Measurements from ENCODE around the gene ANKRD2. TPM values are rescaled to one million over a fixed set of nuclear protein-coding genes. Genes with fewer than 3 reads are reported as not detected.
"Not testable (repeated sequence)": the region's sequence is repeated elsewhere in the genome, so short reads cannot be mapped to it uniquely, and the experiment has no call there.

The ANKRD2 gene
- total and polyA plus RNA-seq, 10 of the 15 experiments (the other 5 are each of a cell fraction or from before 2014, with no cell fraction given), result 0.18 to 0.23 TPM; not detected in 8

DNA sequence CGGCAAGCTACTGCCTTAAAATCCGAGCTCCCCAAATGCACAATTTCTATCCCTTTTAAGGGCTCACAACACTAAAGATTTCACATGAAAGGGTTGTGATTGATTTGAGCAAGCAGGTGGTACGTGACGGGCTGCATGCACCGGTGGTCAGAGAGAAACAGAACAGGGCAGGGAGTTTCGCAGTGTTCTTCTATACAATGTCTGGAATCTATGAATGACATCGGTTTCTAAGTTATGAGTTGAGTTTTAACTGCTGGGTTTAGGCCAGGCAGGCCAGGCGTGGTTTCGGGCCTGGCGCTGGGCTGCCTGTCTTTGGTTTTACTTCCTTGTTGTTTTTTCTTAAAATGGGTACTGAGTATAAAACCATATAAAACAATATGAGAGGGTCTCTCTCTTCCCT lies 17.0 kb upstream of the ANKRD2 start:
- POLR2A ChIA-PET; H4K20me1 ChIP-seq (ENCODE audit: control insufficient read depth, insufficient read depth); H3K36me3 ChIP-seq (ENCODE audit: control insufficient read depth in 2 of 2, insufficient read depth in 2 of 2, low read length in 1 of 2); H3K4me3 ChIP-seq; in situ Hi-C loops (cut with MboI); H3K27me3 ChIP-seq (replicated peaks in 1 of 2; ENCODE audit: control insufficient read depth in 2 of 2, insufficient read depth in 2 of 2, low read length in 1 of 2); H3K9ac ChIP-seq (ENCODE audit: control insufficient read depth, insufficient read depth, low read length); H3K9me3 ChIP-seq (replicated peaks; ENCODE audit: control insufficient read depth, insufficient read depth, low read length); FAIRE-seq; BruUV-seq (replicated peaks); H3K4me2 ChIP-seq (ENCODE audit: control insufficient read depth, insufficient read depth); H3K79me2 ChIP-seq (ENCODE audit: control insufficient read depth, insufficient read depth, low read length); H2AFZ ChIP-seq (ENCODE audit: control insufficient read depth, low read depth, low read length): not testable (repeated sequence)
- H3K27ac ChIP-seq (ENCODE audit: control insufficient read depth, insufficient read depth), result peak overlapping the region; percentile 60; the same call in 1 of the 2 replicates
- ChIA-PET SMC1A (ENCODE audit: uncharacterized antibody, unreplicated experiment) (interaction anchor here (1.9 kb wide), 1 partner anchor 17 kb away, joined by 5 read pairs; no protein-coding TSS in a partner anchor), RAD21 (ENCODE audit: unreplicated experiment) (interaction anchor here (1.1 to 1.3 kb wide), 3 partner anchors 10 to 149 kb away, joined by 3 to 4 read pairs (median 3); no protein-coding TSS in a partner anchor), CTCF (interaction anchor here (0.7 to 5.9 kb wide), 5 partner anchors 17 to 144 kb away, joined by 4 to 62 read pairs (median 12); partner anchors contain the start of gene ANKRD2)
- peak; percentile 40 for DNase-seq (ENCODE audit: low read depth, low spot score)
- intact Hi-C loops (cut with micrococcal nuclease; ENCODE audit: unreplicated experiment), result loop anchor here (5.0 kb wide), 1 partner anchor 58 kb away; the partner anchor contains the start of genes MMS19 and UBTD1
- H3K4me1 ChIP-seq (ENCODE audit: control insufficient read depth, insufficient read depth, low read length), result peaks cover 12% of the 10 kb centered on the region
- 0 out of 2 replicates have a peak, but pooled peaks have one; percentile 15 for TF ChIP-seq JUNB (IDR thresholded peaks at IDR 0.05)
- ATAC-seq, result peak; percentile 26
- WGBS (ENCODE audit: insufficient coverage, insufficient replicate concordance, low lambda C conversion rate, missing lambda C conversion rate), result 16% methylated on average over 7 of the region's 10 CpGs

DNA sequence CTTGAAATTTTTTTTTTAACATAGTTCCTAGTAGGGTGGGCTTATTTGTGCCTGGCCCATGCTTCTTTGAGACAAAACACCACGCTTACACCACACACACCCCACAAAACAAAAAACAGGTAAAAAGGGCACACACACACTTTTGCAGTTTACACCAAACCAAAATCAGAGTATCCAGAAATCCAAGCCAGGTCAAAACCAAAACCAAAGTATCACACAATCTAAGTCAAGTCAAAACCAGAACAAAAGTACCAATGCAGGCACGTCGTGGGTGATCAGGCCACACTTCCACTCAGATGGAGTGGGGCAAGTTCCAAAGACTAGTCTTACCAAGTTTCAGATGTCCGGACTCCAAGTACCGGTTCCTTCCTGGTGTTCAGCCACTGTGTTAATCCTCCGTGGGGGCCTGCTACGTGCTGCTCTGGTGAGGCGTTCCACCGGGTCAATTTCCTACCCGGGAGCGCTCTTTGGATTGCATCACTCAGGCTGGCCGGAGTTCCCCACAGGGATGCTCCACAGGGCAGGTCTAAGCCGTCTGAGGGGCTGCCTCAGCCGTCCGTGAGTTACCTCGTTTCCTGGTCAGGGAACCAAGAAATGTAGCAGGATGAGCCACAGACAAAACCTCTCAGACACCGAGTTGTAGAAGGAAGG lies 11.7 kb upstream of the ANKRD2 start:
- H4K20me1 ChIP-seq (ENCODE audit: control insufficient read depth, insufficient read depth); H3K9me3 ChIP-seq (replicated peaks; ENCODE audit: control insufficient read depth, insufficient read depth, low read length); H3K4me1 ChIP-seq (ENCODE audit: control insufficient read depth, insufficient read depth, low read length); in situ Hi-C loops (cut with MboI); SMC1A ChIA-PET (ENCODE audit: uncharacterized antibody, unreplicated experiment); FAIRE-seq; H3K27me3 ChIP-seq (replicated peaks in 1 of 2; ENCODE audit: control insufficient read depth in 2 of 2, insufficient read depth in 2 of 2, low read length in 1 of 2); intact Hi-C loops (cut with micrococcal nuclease; ENCODE audit: unreplicated experiment); H3K79me2 ChIP-seq (ENCODE audit: control insufficient read depth, insufficient read depth, low read length); POLR2A ChIA-PET; RAD21 ChIA-PET (ENCODE audit: unreplicated experiment); DNase-seq (ENCODE audit: low read depth, low spot score); H3K36me3 ChIP-seq (ENCODE audit: control insufficient read depth in 2 of 2, insufficient read depth in 2 of 2, low read length in 1 of 2): not testable (repeated sequence)
- peak; percentile 59 for ATAC-seq
- Histone ChIP-seq H3K9ac (ENCODE audit: control insufficient read depth, insufficient read depth, low read length) (peak overlapping the region; percentile 64), H3K4me2 (ENCODE audit: control insufficient read depth, insufficient read depth) (peak overlapping the region; percentile 38; the same call in 1 of the 2 replicates), H3K27ac (ENCODE audit: control insufficient read depth, insufficient read depth) (peak overlapping the region; percentile 51), H3K4me3 (peak overlapping the region; percentile 55; the same call in 1 of the 2 replicates), H2AFZ (ENCODE audit: control insufficient read depth, low read depth, low read length) (peak overlapping the region; percentile 51)
- TSS peak; percentile 66 for BruUV-seq (replicated peaks)
- CTCF ChIA-PET, result interaction anchor here (4.6 kb wide), 1 partner anchor 11 kb away, joined by 20 read pairs; the partner anchor contains the start of gene ANKRD2
- TF ChIP-seq, protein P1, sequence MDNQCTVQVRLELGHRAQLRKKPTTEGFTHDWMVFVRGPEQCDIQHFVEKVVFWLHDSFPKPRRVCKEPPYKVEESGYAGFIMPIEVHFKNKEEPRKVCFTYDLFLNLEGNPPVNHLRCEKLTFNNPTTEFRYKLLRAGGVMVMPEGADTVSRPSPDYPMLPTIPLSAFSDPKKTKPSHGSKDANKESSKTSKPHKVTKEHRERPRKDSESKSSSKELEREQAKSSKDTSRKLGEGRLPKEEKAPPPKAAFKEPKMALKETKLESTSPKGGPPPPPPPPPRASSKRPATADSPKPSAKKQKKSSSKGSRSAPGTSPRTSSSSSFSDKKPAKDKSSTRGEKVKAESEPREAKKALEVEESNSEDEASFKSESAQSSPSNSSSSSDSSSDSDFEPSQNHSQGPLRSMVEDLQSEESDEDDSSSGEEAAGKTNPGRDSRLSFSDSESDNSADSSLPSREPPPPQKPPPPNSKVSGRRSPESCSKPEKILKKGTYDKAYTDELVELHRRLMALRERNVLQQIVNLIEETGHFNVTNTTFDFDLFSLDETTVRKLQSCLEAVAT (IDR thresholded peaks at IDR 0.05), result peak; percentile 29; the same call in 1 of the 2 replicates
- TF ChIP-seq IKZF2 (IDR thresholded peaks at IDR 0.05), result peak in 1 of 2 experiments; percentile 20; a peak in 1 of 4 replicates
- 49% methylated on average over 17 of the region's 17 CpGs for WGBS (ENCODE audit: insufficient coverage, insufficient replicate concordance, low lambda C conversion rate, missing lambda C conversion rate)

DNA sequence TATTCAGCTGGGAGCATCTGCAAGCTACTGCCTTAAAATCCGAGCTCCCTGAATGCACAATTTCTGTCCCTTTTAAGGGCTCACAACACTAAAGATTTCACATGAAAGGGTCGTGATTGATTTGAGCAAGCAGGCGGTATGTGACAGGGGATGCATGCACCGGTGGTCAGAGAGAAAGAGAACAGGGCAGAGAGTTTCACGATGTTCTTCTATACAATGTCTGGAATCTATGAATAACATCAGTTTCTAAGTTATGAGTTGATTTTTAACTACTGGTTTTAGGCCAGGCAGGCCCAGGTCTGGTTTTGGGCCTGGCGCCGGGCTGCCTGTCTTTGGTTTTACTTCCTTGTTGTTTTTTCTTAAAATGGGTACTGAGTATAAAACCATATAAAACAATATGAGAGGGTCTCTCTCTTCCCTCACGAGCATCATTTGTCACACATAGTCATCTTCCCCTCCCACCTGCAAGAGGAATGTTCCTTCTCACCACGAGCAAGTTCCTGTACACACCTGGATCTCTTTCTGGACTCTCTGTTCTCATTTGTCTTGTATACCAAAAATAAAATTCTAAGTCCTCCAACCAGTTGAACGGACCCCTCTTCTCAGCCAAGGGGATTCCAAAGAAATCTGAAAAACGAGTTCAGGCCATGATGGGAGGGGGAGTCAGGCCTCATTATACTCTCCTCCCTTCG lies 11.0 kb upstream of the ANKRD2 start:
- H2AFZ ChIP-seq (ENCODE audit: control insufficient read depth, low read depth, low read length), result peak overlapping the region; percentile 51
- RAD21 ChIA-PET (ENCODE audit: unreplicated experiment); H3K9me3 ChIP-seq (replicated peaks; ENCODE audit: control insufficient read depth, insufficient read depth, low read length); SMC1A ChIA-PET (ENCODE audit: uncharacterized antibody, unreplicated experiment); POLR2A ChIA-PET; H3K36me3 ChIP-seq (ENCODE audit: control insufficient read depth in 2 of 2, insufficient read depth in 2 of 2, low read length in 1 of 2); H4K20me1 ChIP-seq (ENCODE audit: control insufficient read depth, insufficient read depth); FAIRE-seq; H3K4me1 ChIP-seq (ENCODE audit: control insufficient read depth, insufficient read depth, low read length); in situ Hi-C loops (cut with MboI); DNase-seq (ENCODE audit: low read depth, low spot score); BruUV-seq (replicated peaks); H3K79me2 ChIP-seq (ENCODE audit: control insufficient read depth, insufficient read depth, low read length); H3K4me3 ChIP-seq; intact Hi-C loops (cut with micrococcal nuclease; ENCODE audit: unreplicated experiment); H3K27me3 ChIP-seq (replicated peaks in 1 of 2; ENCODE audit: control insufficient read depth in 2 of 2, insufficient read depth in 2 of 2, low read length in 1 of 2): not testable (repeated sequence)
- peak overlapping the region; percentile 51; the same call in 1 of the 2 replicates for H3K27ac ChIP-seq (ENCODE audit: control insufficient read depth, insufficient read depth)
- CTCF ChIA-PET, result interaction anchor here (1.2 to 4.6 kb wide), 2 partner anchors 10 to 11 kb away, joined by 3 to 20 read pairs; partner anchors contain the start of gene ANKRD2
- WGBS (ENCODE audit: insufficient coverage, insufficient replicate concordance, low lambda C conversion rate, missing lambda C conversion rate), result 11% methylated on average over 12 of the region's 12 CpGs
- H3K4me2 ChIP-seq (ENCODE audit: control insufficient read depth, insufficient read depth), result peak overlapping the region; percentile 38; the same call in 1 of the 2 replicates
- ATAC-seq, result peak; percentile 53
- H3K9ac ChIP-seq (ENCODE audit: control insufficient read depth, insufficient read depth, low read length), result peak overlapping the region; percentile 64

All from GM12878 (cell line).